HEK293 (cell line): ENCODE measurements around the gene GRK3.

Source experiments
- CTCF ChIA-PET: fragments of 350-600 bp; formaldehyde crosslinking; extraction: SDS; loops from one replicate; lab custom pipeline; 2021; ENCODE audit warnings: antibody characterized with exemption; lab: Yijun Ruan, JAX
- POLR2A ChIA-PET: fragments of 300-600 bp; formaldehyde crosslinking; extraction: SDS; loops from one replicate; lab custom pipeline; 2020; ENCODE audit warnings: antibody characterized with exemption, inconsistent platforms; lab: Yijun Ruan, JAX
- H3K27ac ChIP-seq: fragments of 200-500 bp; sonication (Bioruptor generic); 2 replicates; pipeline ENCODE4 v1.5.1; 2014; ENCODE audit warnings: low read depth, low read length, control low read depth, inconsistent platforms; ENCODE audit errors: extremely low read depth
- H3K36me3 ChIP-seq, 2 experiments: fragments of 200-500 bp in 1 of 2; sonication (Bioruptor generic) in 1 of 2; 1 replicate in 1 of 2; 2 replicates in 1 of 2; pipeline ENCODE4 v1.5.1; 2014 to 2017; ENCODE audit warnings: inconsistent platforms in 2 of 2, low read length in 2 of 2; ENCODE audit not compliant: control insufficient read depth in 2 of 2, insufficient read depth in 1 of 2
- H3K4me1 ChIP-seq: fragments of 200-500 bp; sonication (Bioruptor generic); 2 replicates; pipeline ENCODE4 v1.5.1; 2014; ENCODE audit warnings: mild to moderate bottlenecking, low read length, inconsistent platforms; ENCODE audit not compliant: control insufficient read depth, insufficient read depth
- H3K4me3 ChIP-seq: 2 replicates; pipeline ENCODE4 v1.5.1; 2011; ENCODE audit warnings: low read depth, mild to moderate bottlenecking, control low read depth, low read length, moderate library complexity
- H3K9me3 ChIP-seq: fragments of 200-500 bp; sonication (Bioruptor generic); 2 replicates; pipeline ENCODE4 v1.5.1; 2014; ENCODE audit warnings: low read depth, low read length, inconsistent platforms; ENCODE audit not compliant: control insufficient read depth, insufficient read depth
- EGR2 ChIP-seq: fragments of 450-650 bp; formaldehyde crosslinking; IDR thresholded peaks from 2 replicates; pipeline ENCODE4 v1.5.1; 2016; ENCODE audit warnings: low read depth, missing biosample characterization, missing genetic modification characterization
- GLI4 ChIP-seq: fragments of 450-650 bp; formaldehyde crosslinking; IDR thresholded peaks from 2 replicates; pipeline ENCODE4 v1.5.1; 2016; ENCODE audit warnings: missing biosample characterization, missing genetic modification characterization
- OSR2 ChIP-seq: fragments of 450-650 bp; formaldehyde crosslinking; IDR thresholded peaks from 2 replicates; pipeline ENCODE4 v1.5.1; 2016; ENCODE audit warnings: missing biosample characterization, missing genetic modification characterization
- SP2 ChIP-seq: fragments of 450-650 bp; formaldehyde crosslinking; IDR thresholded peaks from 2 replicates; pipeline ENCODE4 v1.5.1; 2016; ENCODE audit warnings: missing biosample characterization, missing genetic modification characterization
- TCF7L2 ChIP-seq: IDR thresholded peaks from 2 replicates; pipeline ENCODE4 v1.6.1; 2011; ENCODE audit warnings: low read depth, mild to moderate bottlenecking, inconsistent platforms, low read length, moderate library complexity, borderline replicate concordance
- TRIM28 ChIP-seq: IDR thresholded peaks from 2 replicates; pipeline ENCODE4 v1.6.1; 2011; ENCODE audit warnings: low read length, control low read depth, borderline replicate concordance
- ZFP41 ChIP-seq: fragments of 450-650 bp; formaldehyde crosslinking; IDR thresholded peaks from 2 replicates; pipeline ENCODE4 v1.5.1; 2016; ENCODE audit warnings: missing biosample characterization, missing genetic modification characterization, borderline replicate concordance
- ZNF155 ChIP-seq: fragments of 450-650 bp; formaldehyde crosslinking; IDR thresholded peaks from 2 replicates; pipeline ENCODE4 v1.5.1; 2016; ENCODE audit warnings: missing biosample characterization, missing genetic modification characterization
- ZNF174 ChIP-seq: fragments of 450-650 bp; formaldehyde crosslinking; IDR thresholded peaks from 2 replicates; pipeline ENCODE4 v1.5.0; 2017; ENCODE audit warnings: missing biosample characterization, mild to moderate bottlenecking, missing genetic modification characterization
- ZNF175 ChIP-seq: fragments of 450-650 bp; formaldehyde crosslinking; IDR thresholded peaks from 2 replicates; pipeline ENCODE4 v1.5.1; 2016; ENCODE audit warnings: missing biosample characterization, missing genetic modification characterization
- ZNF2 ChIP-seq: fragments of 450-650 bp; formaldehyde crosslinking; IDR thresholded peaks from 2 replicates; pipeline ENCODE4 v1.5.1; 2016; ENCODE audit warnings: missing biosample characterization, missing genetic modification characterization
- ZNF248 ChIP-seq: fragments of 450-650 bp; formaldehyde crosslinking; IDR thresholded peaks from 2 replicates; pipeline ENCODE4 v1.5.1; 2017; ENCODE audit warnings: missing biosample characterization, missing genetic modification characterization
- ZNF426 ChIP-seq: fragments of 450-650 bp; formaldehyde crosslinking; IDR thresholded peaks from 2 replicates; pipeline ENCODE4 v1.5.1; 2017; ENCODE audit warnings: missing biosample characterization, missing genetic modification characterization, mild to moderate bottlenecking, inconsistent platforms, moderate library complexity
- ZNF501 ChIP-seq: fragments of 450-650 bp; formaldehyde crosslinking; IDR thresholded peaks from 2 replicates; pipeline ENCODE4 v1.5.1; 2016; ENCODE audit warnings: missing biosample characterization, missing genetic modification characterization
- ZNF514 ChIP-seq: fragments of 450-650 bp; formaldehyde crosslinking; IDR thresholded peaks from 2 replicates; pipeline ENCODE4 v1.5.1; 2016; ENCODE audit warnings: missing biosample characterization, missing genetic modification characterization
- ZNF558 ChIP-seq: fragments of 450-650 bp; formaldehyde crosslinking; IDR thresholded peaks from 2 replicates; pipeline ENCODE4 v1.5.1; 2016; ENCODE audit warnings: missing biosample characterization, missing genetic modification characterization
- ZNF571 ChIP-seq: fragments of 450-650 bp; formaldehyde crosslinking; IDR thresholded peaks from 2 replicates; pipeline ENCODE4 v1.5.0; 2017; ENCODE audit warnings: missing biosample characterization, missing genetic modification characterization
- ZNF629 ChIP-seq: fragments of 450-650 bp; formaldehyde crosslinking; IDR thresholded peaks from 2 replicates; pipeline ENCODE4 v1.5.1; 2017; ENCODE audit warnings: missing biosample characterization, missing genetic modification characterization
- ZNF670 ChIP-seq: fragments of 450-650 bp; formaldehyde crosslinking; IDR thresholded peaks from 2 replicates; pipeline ENCODE4 v1.5.1; 2016; ENCODE audit warnings: missing biosample characterization, missing genetic modification characterization, low read depth
- TF ChIP-seq, protein P1 (sequence below): fragments of 450-650 bp; formaldehyde crosslinking; IDR thresholded peaks from 2 replicates; pipeline ENCODE4 v1.5.1; 2016; ENCODE audit warnings: missing biosample characterization, missing genetic modification characterization
- TF ChIP-seq, protein P2 (sequence below): fragments of 450-650 bp; formaldehyde crosslinking; IDR thresholded peaks from 2 replicates; pipeline ENCODE4 v1.5.1; 2016; ENCODE audit warnings: missing biosample characterization, missing genetic modification characterization, low read depth

Gene GRK3

GRCh38 chr22:25661073-25661472 lies 96.6 kb downstream of the GRK3 start (continued):
- TF ChIP-seq, protein P1, sequence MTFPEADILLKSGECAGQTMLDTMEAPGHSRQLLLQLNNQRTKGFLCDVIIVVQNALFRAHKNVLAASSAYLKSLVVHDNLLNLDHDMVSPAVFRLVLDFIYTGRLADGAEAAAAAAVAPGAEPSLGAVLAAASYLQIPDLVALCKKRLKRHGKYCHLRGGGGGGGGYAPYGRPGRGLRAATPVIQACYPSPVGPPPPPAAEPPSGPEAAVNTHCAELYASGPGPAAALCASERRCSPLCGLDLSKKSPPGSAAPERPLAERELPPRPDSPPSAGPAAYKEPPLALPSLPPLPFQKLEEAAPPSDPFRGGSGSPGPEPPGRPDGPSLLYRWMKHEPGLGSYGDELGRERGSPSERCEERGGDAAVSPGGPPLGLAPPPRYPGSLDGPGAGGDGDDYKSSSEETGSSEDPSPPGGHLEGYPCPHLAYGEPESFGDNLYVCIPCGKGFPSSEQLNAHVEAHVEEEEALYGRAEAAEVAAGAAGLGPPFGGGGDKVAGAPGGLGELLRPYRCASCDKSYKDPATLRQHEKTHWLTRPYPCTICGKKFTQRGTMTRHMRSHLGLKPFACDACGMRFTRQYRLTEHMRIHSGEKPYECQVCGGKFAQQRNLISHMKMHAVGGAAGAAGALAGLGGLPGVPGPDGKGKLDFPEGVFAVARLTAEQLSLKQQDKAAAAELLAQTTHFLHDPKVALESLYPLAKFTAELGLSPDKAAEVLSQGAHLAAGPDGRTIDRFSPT (tag by site-specific recombination): no peak
- TF ChIP-seq GLI4 (tag by site-specific recombination): no peak
- TF ChIP-seq SP2 (tag by site-specific recombination): no peak
- TF ChIP-seq ZNF571 (tag by site-specific recombination): no peak

GRCh38 chr22:25663654-25664053 lies 99.2 kb downstream of the GRK3 start:
- no peaks in the 10 kb centered on the region for H3K9me3 ChIP-seq
- H3K36me3 ChIP-seq: no peaks in the 10 kb centered on the region
- POLR2A ChIA-PET: no interaction called here
- H3K4me1 ChIP-seq: peaks cover 9% of the 10 kb centered on the region
- H3K4me3 ChIP-seq: no peak overlapping the region
- no peak overlapping the region for H3K27ac ChIP-seq
- CTCF ChIA-PET: no interaction called here
- TF ChIP-seq TRIM28: no peak
- TF ChIP-seq OSR2 (tag by site-specific recombination): no peak
- TF ChIP-seq ZNF174 (tag by site-specific recombination): no peak
- no peak for TF ChIP-seq ZNF426 (tag by site-specific recombination)
- TF ChIP-seq ZNF670 (tag by site-specific recombination): no peak
- TF ChIP-seq ZNF2 (tag by site-specific recombination): no peak

- Histone ChIP-seq H3K36me3 (no peaks in the 10 kb centered on the region), H3K27ac (no peak overlapping the region)
- CTCF ChIA-PET: interaction anchor here (0.6 to 1.5 kb wide), 2 partner anchors 51 to 107 kb away, joined by 3 to 5 read pairs; no protein-coding TSS in a partner anchor
- TF ChIP-seq ZNF175 (tag by site-specific recombination): no peak
- no peak for TF ChIP-seq TCF7L2
- no peak for TF ChIP-seq ZNF155 (tag by site-specific recombination)
- TF ChIP-seq ZNF514 (tag by site-specific recombination): no peak
- no peak for TF ChIP-seq ZNF629
- no peak for TF ChIP-seq EGR2 (tag by site-specific recombination)
- no peak for TF ChIP-seq ZFP41
- no peak for TF ChIP-seq ZNF248 (tag by site-specific recombination)
- TF ChIP-seq ZNF558 (tag by site-specific recombination): no peak
- no peak for TF ChIP-seq ZNF501 (tag by site-specific recombination)
- TF ChIP-seq, protein P2, sequence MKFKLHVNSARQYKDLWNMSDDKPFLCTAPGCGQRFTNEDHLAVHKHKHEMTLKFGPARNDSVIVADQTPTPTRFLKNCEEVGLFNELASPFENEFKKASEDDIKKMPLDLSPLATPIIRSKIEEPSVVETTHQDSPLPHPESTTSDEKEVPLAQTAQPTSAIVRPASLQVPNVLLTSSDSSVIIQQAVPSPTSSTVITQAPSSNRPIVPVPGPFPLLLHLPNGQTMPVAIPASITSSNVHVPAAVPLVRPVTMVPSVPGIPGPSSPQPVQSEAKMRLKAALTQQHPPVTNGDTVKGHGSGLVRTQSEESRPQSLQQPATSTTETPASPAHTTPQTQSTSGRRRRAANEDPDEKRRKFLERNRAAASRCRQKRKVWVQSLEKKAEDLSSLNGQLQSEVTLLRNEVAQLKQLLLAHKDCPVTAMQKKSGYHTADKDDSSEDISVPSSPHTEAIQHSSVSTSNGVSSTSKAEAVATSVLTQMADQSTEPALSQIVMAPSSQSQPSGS (tag by site-specific recombination): no peak
- TF ChIP-seq, all 188 proteins: peak for 0
- Histone ChIP-seq H3K9me3 (no peaks in the 10 kb centered on the region), H3K4me1 (peaks cover 9% of the 10 kb centered on the region), H3K4me3 (no peak overlapping the region)
- POLR2A ChIA-PET: no interaction called here
These were observed 101.8 kb downstream of the GRK3 start for GRCh38 chr22:25666308-25666707.
